ENCODE measurements around the gene MDM2. TPM values are rescaled to one million over a fixed set of nuclear protein-coding genes. Genes with fewer than 3 reads are reported as not detected.

Gene MDM2
- total RNA-seq, 3 donors from 2014 or later, result 74.7 to 92.1 (median 91.3) TPM

- Histone ChIP-seq H3K4me1 (ENCODE audit: low read depth) (no peaks in the 10 kb centered on the region), H3K4me3 (no peak overlapping the region), H3K36me3 (ENCODE audit: low read depth) (no peaks in the 10 kb centered on the region), H3K9me3 (no peaks in the 10 kb centered on the region)
- ATAC-seq (peak; percentile 66), DNase-seq (no peak)
- intact Hi-C loops (cut with DNase I, micrococcal nuclease), result no loop called here
- TF ChIP-seq CTCF (IDR thresholded peaks at IDR 0.05), result no peak
These were observed 76.3 kb downstream of the MDM2 start for GRCh38 chr12:68884251-68884650.

GRCh38 chr12:68885381-68885780, 77.4 kb downstream of the MDM2 start:
- ATAC-seq (no peak), DNase-seq (no peak)
- Histone ChIP-seq H3K4me3 (no peak overlapping the region), H3K36me3 (ENCODE audit: low read depth) (no peaks in the 10 kb centered on the region), H3K4me1 (ENCODE audit: low read depth) (no peaks in the 10 kb centered on the region), H3K9me3 (no peaks in the 10 kb centered on the region)
- TF ChIP-seq CTCF (IDR thresholded peaks at IDR 0.05), result no peak
- intact Hi-C loops (cut with DNase I, micrococcal nuclease), result no loop called here

GRCh38 chr12:68886636-68887572, 78.9 kb downstream of the MDM2 start:
- intact Hi-C loops (cut with DNase I, micrococcal nuclease), result no loop called here
- no peak for ATAC-seq
- H3K9me3 ChIP-seq, result no peaks in the 10 kb centered on the region

GRCh38 chr12:68887641-68888040, 79.7 kb downstream of the MDM2 start:
- DNase-seq (no peak), ATAC-seq (no peak)
- H3K36me3 ChIP-seq (ENCODE audit: low read depth), result no peaks in the 10 kb centered on the region
- intact Hi-C loops (cut with DNase I, micrococcal nuclease), result no loop called here
- H3K4me3 ChIP-seq, result no peak overlapping the region
- no peak for TF ChIP-seq CTCF (IDR thresholded peaks at IDR 0.05)
- H3K9me3 ChIP-seq, result no peaks in the 10 kb centered on the region
- H3K4me1 ChIP-seq (ENCODE audit: low read depth), result no peaks in the 10 kb centered on the region

More at GRCh38 chr12:68886636-68887572, 78.9 kb downstream of the MDM2 start:
- Histone ChIP-seq H3K4me1 (ENCODE audit: low read depth) (no peaks in the 10 kb centered on the region), H3K36me3 (ENCODE audit: low read depth) (no peaks in the 10 kb centered on the region), H3K4me3 (no peak overlapping the region)
- TF ChIP-seq CTCF (IDR thresholded peaks at IDR 0.05), result no peak
- DNase-seq, result no peak

GRCh38 chr12:68888243-68888642, 80.3 kb downstream of the MDM2 start:
- DNase-seq (no peak), ATAC-seq (no peak)
- Histone ChIP-seq H3K36me3 (ENCODE audit: low read depth) (no peaks in the 10 kb centered on the region), H3K4me3 (no peak overlapping the region), H3K4me1 (ENCODE audit: low read depth) (no peaks in the 10 kb centered on the region), H3K9me3 (no peaks in the 10 kb centered on the region)
- no peak for TF ChIP-seq CTCF (IDR thresholded peaks at IDR 0.05)
- intact Hi-C loops (cut with DNase I, micrococcal nuclease), result no loop called here
